Gastroesophageal sphincter (tissue), 4 donors: Measurements from ENCODE around the gene SFSWAP. TPM values are rescaled to one million over a fixed set of nuclear protein-coding genes. Genes with fewer than 3 reads are reported as not detected.

Experiments used
- ATAC-seq: fragments of 150-250 bp; one replicate; pipeline ENCODE4 v1.9.1; 2016; ENCODE audit warnings: mild to moderate bottlenecking, moderate library complexity
- H3K27ac ChIP-seq, 4 donors: fragments of 200-600 bp; sonication (generic) in 3 of 4; 1 replicate in 3 of 4; 2 replicates in 1 of 4; pipeline ENCODE4 v1.5.1; 2016 to 2019
- H3K27me3 ChIP-seq: fragments of 200-600 bp; sonication (generic); one replicate; pipeline ENCODE4 v1.5.1; 2019
- H3K36me3 ChIP-seq, 2 donors: fragments of 200-600 bp; sonication (generic); one replicate each; pipeline ENCODE4 v1.5.1; 2019; ENCODE audit warnings: control low read depth in 1 of 2
- H3K4me1 ChIP-seq, 3 donors: fragments of 200-600 bp; sonication (generic); 1 replicate in 2 of 3; 2 replicates in 1 of 3; pipeline ENCODE4 v1.5.1; 2016 to 2019; ENCODE audit warnings: control low read depth in 2 of 3
- H3K4me3 ChIP-seq, 2 donors: fragments of 200-600 bp; sonication (generic); one replicate each; pipeline ENCODE4 v1.5.1; 2019; ENCODE audit warnings: mild to moderate bottlenecking in 1 of 2, moderate library complexity in 1 of 2
- H3K9me3 ChIP-seq, 3 donors: fragments of 200-600 bp; sonication (generic); one replicate each; pipeline ENCODE4 v1.5.1; 2017 to 2019; ENCODE audit warnings: control low read depth in 2 of 3
- CTCF ChIP-seq, 4 experiments: fragments of 200-600 bp in 2 of 4; fragments of 450-650 bp in 2 of 4; sonication (generic) in 1 of 4; IDR thresholded peaks; one replicate each; pipeline ENCODE4 v1.5.1; 2017 to 2019; ENCODE audit warnings: antibody characterized with exemption in 4 of 4, mild to moderate bottlenecking in 2 of 4, moderate library complexity in 2 of 4
- EP300 ChIP-seq: sonication (generic); formaldehyde crosslinking; IDR thresholded peaks from one replicate; pipeline ENCODE4 v1.6.1; 2017; ENCODE audit warnings: antibody characterized with exemption, mild to moderate bottlenecking
- POLR2A ChIP-seq, 2 donors: fragments of 450-650 bp; IDR thresholded peaks; one replicate each; pipeline ENCODE4 v1.6.1; 2017; ENCODE audit warnings: antibody characterized with exemption in 2 of 2, mild to moderate bottlenecking in 2 of 2, moderate library complexity in 1 of 2
- POLR2AphosphoS5 ChIP-seq: sonication (generic); formaldehyde crosslinking; IDR thresholded peaks from one replicate; pipeline ENCODE4 v1.6.1; 2017; ENCODE audit warnings: antibody characterized with exemption
- WGBS, 2 donors: methylation state at CpG; one replicate each; pipeline ENCODE4 v1.1.5; 2018; ENCODE audit warnings: low coverage in 1 of 2; 5-methylcytosine and 5-hydroxymethylcytosine counted together
- total RNA-seq, 4 donors: library from RNA; depleted of rRNA; stranded (reverse); fragments of >200 nt; gene quantifications; one replicate each; pipeline ENCODE4 v1.1.0, GENCODE V29; 2016

The SFSWAP gene
- total RNA-seq, 4 donors from 2014 or later, result 22.4 to 50.4 (median 32.5) TPM

- Histone ChIP-seq H3K36me3 (peaks cover 0 to 96% of the 10 kb centered on the region in 2 donors), H3K27ac (no peak overlapping the region), H3K4me1 (no peaks in the 10 kb centered on the region), H3K27me3 (no peaks in the 10 kb centered on the region), H3K4me3 (no peak overlapping the region), H3K9me3 (no peaks in the 10 kb centered on the region)
- no peak for ATAC-seq
- whole genome bisulfite sequencing, 2 donors, result 77 to 85% methylated on average over 5 to 7 of the region's 7 CpGs
- TF ChIP-seq CTCF (IDR thresholded peaks at IDR 0.05) (no peak), EP300 (no peak), POLR2AphosphoS5 (no peak), POLR2A (IDR thresholded peaks at IDR 0.05) (no peak)
Measured at GRCh38 chr12:131745706-131746105, 34.8 kb downstream of the SFSWAP start.

GRCh38 chr12:131747276-131748177, 36.6 kb downstream of the SFSWAP start:
- H3K4me3 ChIP-seq, result no peak overlapping the region
- no peaks in the 10 kb centered on the region for H3K27me3 ChIP-seq
- TF ChIP-seq CTCF (IDR thresholded peaks at IDR 0.05), result no peak
- no peak for TF ChIP-seq EP300
- TF ChIP-seq POLR2A (IDR thresholded peaks at IDR 0.05), result no peak
- TF ChIP-seq POLR2AphosphoS5, result no peak
- H3K27ac ChIP-seq, result no peak overlapping the region
- no peak for ATAC-seq
- H3K36me3 ChIP-seq, result peaks cover 0 to 96% of the 10 kb centered on the region in 2 donors
- H3K9me3 ChIP-seq, result no peaks in the 10 kb centered on the region
- no peaks in the 10 kb centered on the region for H3K4me1 ChIP-seq
- 72 to 85% methylated on average over 9 to 12 of the region's 12 CpGs for WGBS, 2 donors

GRCh38 chr12:131749618-131750315, 38.9 kb downstream of the SFSWAP start:
- peaks cover 0 to 96% of the 10 kb centered on the region in 2 donors for H3K36me3 ChIP-seq
- no peak overlapping the region for H3K4me3 ChIP-seq
- H3K27ac ChIP-seq, result no peak overlapping the region
- no peaks in the 10 kb centered on the region for H3K9me3 ChIP-seq
- H3K27me3 ChIP-seq, result no peaks in the 10 kb centered on the region
- 89 to 92% methylated on average over 6 of the region's 19 CpGs for WGBS, 2 donors
- no peak for TF ChIP-seq POLR2AphosphoS5
- no peak for TF ChIP-seq CTCF (IDR thresholded peaks at IDR 0.05)
- no peak for TF ChIP-seq POLR2A (IDR thresholded peaks at IDR 0.05)
- no peak for TF ChIP-seq EP300
- H3K4me1 ChIP-seq, result no peaks in the 10 kb centered on the region
- ATAC-seq, result no peak

- ATAC-seq, result no peak
- 57 to 83% methylated on average over 1 to 4 of the region's 7 CpGs for WGBS, 2 donors
- Histone ChIP-seq H3K27me3 (no peaks in the 10 kb centered on the region), H3K27ac (no peak overlapping the region), H3K4me3 (no peak overlapping the region), H3K4me1 (no peaks in the 10 kb centered on the region), H3K36me3 (peaks cover 0 to 99% of the 10 kb centered on the region in 2 donors), H3K9me3 (no peaks in the 10 kb centered on the region)
- TF ChIP-seq POLR2A (IDR thresholded peaks at IDR 0.05) (no peak), POLR2AphosphoS5 (no peak), EP300 (no peak), CTCF (IDR thresholded peaks at IDR 0.05) (no peak)
Measured at GRCh38 chr12:131751335-131751734, 40.4 kb downstream of the SFSWAP start.
